AG10803 (cell line): ENCODE data around the gene EEF2.
"Not testable (repeated sequence)": the region's sequence is repeated elsewhere in the genome, so short reads cannot be mapped to it uniquely, and the experiment has no call there.

Experiments
- DNase-seq: peaks from one replicate; pipeline ENCODE4 v3.0.0; 2010; ENCODE audit warnings: low read depth
- H3K4me3 ChIP-seq: 2 replicates; pipeline ENCODE4 v1.5.1; 2011; ENCODE audit warnings: mild to moderate bottlenecking, low read length, control low read depth
- CTCF ChIP-seq: conservative IDR thresholded peaks from 2 replicates; pipeline ENCODE4 v1.5.1; 2011; ENCODE audit warnings: mild to moderate bottlenecking, low read length, control low read depth, inconsistent platforms

Gene EEF2

GRCh38 chr19:3964256-3965194, 20.7 kb downstream of the EEF2 start:
- no peak overlapping the region for H3K4me3 ChIP-seq
- no peak for DNase-seq
- no peak for TF ChIP-seq CTCF

GRCh38 chr19:3963458-3964255, 21.6 kb downstream of the EEF2 start:
- no peak for TF ChIP-seq CTCF
- H3K4me3 ChIP-seq: no peak overlapping the region
- no peak for DNase-seq

DNA sequence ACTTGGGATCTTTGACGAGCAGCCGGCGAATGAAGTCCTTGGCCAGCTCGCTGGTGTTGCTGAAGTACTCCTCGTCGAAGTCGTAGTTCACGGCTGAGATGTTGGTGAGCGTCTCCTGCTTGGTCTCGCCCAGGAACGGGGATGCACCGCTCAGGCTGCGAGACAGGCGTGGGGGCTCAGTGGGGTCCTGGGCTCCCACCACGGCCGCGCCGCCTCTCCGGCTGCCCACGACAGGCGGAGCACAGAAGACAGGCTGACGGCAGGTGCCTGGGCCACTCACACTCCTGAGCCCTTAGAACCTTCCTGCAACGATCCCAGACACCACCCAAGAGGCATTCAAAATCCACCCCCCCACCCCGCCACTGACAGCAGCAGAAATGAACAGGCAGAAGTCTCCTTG, 24.3 kb downstream of the EEF2 start:
- H3K4me3 ChIP-seq: no peak overlapping the region
- no peak for DNase-seq
- TF ChIP-seq CTCF: no peak

GRCh38 chr19:3959766-3960131, 25.5 kb downstream of the EEF2 start:
- DNase-seq: no peak
- no peak overlapping the region for H3K4me3 ChIP-seq
- no peak for TF ChIP-seq CTCF

GRCh38 chr19:3958836-3959765, 26.2 kb downstream of the EEF2 start:
- TF ChIP-seq CTCF: no peak
- no peak overlapping the region for H3K4me3 ChIP-seq
- DNase-seq: no peak

GRCh38 chr19:3955688-3956087, 29.6 kb downstream of the EEF2 start:
- DNase-seq: no peak
- TF ChIP-seq CTCF: no peak
- H3K4me3 ChIP-seq: no peak overlapping the region

- DNase-seq, H3K4me3 ChIP-seq: not testable (repeated sequence)
Observed at GRCh38 chr19:3955276-3955675, 30.0 kb downstream of the EEF2 start.
